HG03039 (cell line): ENCODE data around the gene AGTRAP.

Experiments used
- ATAC-seq: cut with Tn5 transposase; IDR thresholded peaks from one replicate; pipeline ENCODE4 v1.9.1; 2021; ENCODE audit warnings: mild to moderate bottlenecking, moderate library complexity; ENCODE audit not compliant: unreplicated experiment

AGTRAP gene

DNA sequence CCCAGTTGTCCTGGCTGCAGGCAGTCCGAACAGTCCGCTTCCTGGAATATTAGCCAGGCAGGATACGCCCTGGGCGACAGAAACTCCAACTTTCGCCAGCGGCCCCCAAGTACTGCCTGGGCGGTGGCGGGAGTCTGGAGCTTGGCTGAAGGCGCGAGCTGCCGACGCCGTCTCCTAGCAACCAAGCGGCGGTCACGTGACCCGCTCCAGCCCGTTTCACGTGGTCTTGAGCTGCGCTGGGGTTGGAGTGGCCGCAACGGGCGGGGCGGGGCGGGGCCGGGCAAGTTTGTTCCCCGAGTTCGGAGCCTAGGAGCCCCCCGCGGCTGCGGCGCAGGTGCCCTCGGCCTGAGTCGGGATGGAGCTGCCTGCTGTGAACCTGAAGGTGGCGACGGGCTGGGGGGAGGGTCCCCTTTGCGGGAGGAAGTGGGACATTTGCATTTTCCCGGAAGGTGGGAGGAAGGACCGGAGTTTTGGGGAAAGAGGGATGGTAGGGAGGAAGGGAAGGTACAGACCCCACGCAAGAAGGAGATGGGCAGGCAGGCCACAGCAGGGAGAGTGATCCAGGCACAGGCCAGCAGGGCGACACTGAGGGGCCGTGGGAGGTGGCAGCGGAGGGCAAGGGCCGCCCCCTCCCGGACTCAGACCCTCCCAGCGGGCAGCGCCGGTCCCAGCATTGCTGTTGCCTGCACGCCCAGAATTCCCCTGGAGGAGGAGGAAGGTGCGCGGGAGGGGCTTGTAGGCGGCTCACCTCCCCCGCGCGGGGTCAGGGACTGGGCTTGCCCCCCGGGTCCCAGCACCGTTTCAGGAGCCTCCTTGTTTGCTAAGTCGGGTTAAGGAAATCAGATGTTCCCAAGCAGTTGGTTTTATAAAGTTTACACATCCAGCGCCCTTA, at the start of gene AGTRAP:
Gene AGTRAP (plus strand): TSS at position 283 of the 892 bp plus-strand sequence. CDS start 73 bp downstream, at position 356.
- peak; percentile 51 for ATAC-seq

DNA sequence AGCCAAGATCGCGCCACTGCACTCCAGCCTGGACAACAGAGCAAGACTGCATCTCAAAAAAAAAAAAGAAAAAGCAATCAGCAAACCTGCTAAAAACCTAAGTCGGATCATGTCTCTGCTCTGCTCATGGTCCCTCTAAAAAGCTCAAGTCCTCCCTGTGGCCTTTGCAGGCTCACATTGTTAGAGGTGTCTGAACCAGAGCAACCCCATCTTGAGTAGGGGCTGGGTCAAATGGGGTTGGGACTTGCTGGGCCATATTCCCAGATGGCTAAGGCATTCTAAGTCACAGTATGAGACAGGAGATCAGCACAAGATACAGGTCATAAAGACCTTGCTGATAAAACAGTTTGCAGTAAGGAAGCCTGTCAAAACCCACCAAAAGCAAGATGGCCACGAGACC, 47.4 kb upstream of the AGTRAP start:
- ATAC-seq: no peak

DNA sequence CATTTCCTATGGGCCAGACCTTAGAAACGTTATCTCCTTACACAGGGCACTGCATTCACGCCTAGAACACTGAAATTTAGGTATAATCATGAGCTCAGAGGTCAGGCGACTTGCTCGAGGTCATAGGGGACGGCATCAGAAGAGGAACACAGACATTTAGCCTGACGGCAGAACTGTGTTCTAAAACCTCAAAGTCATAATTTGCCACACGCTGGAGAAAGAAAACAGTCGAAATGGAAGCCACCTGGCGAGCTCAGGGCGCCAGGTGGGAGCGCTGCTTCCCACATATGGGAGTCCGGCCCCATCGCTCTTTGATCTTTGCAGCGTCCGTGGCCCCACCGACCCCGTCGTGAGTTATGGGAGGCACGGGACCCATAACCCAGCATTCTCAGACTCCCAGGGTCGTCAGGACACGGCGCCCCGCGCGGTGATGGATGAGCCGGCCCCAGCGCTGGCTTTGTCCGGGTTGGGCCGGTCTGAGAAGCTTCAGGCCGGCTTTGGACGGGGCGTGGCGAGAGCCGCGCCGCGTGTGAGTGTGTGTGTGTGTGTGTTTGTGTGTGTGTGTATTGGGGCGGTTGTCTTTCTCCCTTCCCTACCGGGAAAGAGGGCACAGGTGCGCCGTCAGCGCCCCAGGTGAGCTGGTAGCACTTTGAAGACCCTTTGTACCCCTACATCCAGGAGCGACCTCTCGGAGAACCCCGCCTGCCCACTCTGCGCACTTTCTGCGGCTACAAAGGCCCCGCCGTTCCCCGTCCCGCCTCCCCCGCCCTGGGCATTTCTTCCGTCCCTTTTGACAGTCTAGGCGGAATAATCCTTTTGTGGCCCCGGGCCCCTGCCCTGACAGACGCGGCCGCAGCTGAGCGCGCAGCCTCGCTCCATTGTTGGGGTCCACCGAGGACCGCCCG, 45.3 kb upstream of the AGTRAP start:
- ATAC-seq: no peak

DNA sequence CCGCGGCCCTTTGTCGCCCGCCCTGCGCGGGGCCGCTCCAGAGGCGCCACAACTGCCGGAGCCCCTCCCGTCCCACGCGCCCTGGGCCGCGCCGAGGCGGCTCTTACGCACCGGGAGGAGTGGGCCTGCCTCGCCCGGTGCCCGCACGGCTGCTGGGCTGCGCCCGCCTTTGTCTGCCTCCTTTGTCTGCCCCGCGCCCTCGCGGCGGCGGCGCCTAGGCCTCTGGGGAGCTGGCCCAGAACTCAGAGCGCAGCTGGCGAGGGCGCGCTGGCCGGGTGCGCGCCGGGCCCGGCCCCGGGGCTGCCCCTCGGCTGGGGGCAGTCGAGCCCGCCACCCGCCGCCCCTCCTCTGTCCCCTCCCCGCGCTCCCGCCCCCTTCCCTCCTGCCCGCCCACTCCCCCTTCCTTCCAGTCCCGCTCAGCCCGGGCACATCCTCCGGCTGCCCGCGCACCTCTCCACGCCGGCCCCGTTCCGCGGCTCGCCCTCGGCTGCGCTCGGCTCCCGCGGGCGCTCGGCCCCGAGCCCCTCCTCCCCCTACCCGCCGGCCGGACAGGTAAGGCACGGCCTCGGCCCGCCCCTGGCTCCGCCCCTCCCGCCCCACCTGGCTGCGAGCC, 44.5 kb upstream of the AGTRAP start, which contains the start of gene DRAXIN:
Gene DRAXIN (plus strand): TSS at position 409 of the 613 bp plus-strand sequence. CDS start 14,549 bp downstream, outside the sequence.
- no peak for ATAC-seq

GRCh38 chr1:11691928-11692711, 43.8 kb upstream of the AGTRAP start:
- no peak for ATAC-seq

- ATAC-seq: no peak
Observed at GRCh38 chr1:11693024-11693590, 42.8 kb upstream of the AGTRAP start.

GRCh38 chr1:11693917-11694316, 42.0 kb upstream of the AGTRAP start:
- no peak for ATAC-seq

DNA sequence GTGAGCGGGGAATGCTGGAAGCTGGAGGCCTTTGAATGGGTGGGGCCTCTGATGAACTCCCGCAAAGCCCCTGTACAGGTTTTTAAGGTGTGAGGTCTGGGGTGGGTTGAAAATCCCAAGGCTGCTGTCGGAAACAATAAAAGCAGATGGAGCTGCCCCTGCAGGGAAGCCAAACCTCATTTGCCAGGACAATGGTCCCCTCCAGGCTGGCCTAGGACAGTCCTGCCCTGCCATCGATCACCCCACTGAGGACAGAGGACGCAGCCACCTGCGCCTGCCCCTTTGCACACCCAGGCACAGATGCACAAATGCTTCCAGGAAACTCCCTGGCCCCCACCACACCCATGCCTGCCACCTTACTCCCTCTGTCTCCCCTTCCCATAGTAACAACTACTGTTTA, 40.1 kb upstream of the AGTRAP start:
- no peak for ATAC-seq

GRCh38 chr1:11697188-11697892, 38.6 kb upstream of the AGTRAP start:
- ATAC-seq: no peak

DNA sequence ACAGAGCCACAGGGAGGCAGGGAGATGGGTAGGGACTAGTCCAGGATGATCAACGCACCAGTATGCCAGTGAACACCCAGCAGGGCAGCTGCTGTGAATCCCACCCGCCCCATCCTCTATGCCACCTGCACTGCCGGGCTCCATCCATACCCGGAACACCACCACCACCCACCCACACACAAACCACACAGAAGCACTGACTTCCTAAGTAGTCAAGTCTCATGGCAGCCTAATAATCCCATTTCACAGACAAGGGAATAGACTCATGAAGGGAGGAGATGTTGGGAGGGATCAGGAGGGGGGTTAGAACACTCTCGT, 38.1 kb upstream of the AGTRAP start:
- ATAC-seq: no peak

- ATAC-seq: no peak
Observed at GRCh38 chr1:11700601-11701467, 35.1 kb upstream of the AGTRAP start.

DNA sequence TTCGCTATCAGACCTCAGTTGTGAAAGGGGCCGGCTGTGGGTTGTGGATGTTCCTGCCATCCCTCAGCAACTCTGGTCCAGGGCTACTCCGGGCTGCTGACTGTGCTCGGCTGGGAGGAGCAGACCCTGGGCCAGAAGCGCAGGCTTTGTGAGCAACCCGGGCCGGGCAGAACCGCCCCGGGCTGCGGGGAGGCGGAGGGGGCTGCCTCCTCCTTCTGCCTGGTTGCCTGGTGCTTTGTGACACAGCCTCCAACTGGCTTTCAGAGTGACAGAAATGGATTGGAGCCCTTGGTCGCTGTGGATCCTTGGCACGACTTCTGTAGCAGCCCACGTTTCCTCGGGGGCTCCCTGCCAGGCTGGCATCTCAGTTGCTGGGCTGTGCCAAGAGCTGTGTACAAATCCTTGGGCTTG, 34.4 kb upstream of the AGTRAP start:
- no peak for ATAC-seq

DNA sequence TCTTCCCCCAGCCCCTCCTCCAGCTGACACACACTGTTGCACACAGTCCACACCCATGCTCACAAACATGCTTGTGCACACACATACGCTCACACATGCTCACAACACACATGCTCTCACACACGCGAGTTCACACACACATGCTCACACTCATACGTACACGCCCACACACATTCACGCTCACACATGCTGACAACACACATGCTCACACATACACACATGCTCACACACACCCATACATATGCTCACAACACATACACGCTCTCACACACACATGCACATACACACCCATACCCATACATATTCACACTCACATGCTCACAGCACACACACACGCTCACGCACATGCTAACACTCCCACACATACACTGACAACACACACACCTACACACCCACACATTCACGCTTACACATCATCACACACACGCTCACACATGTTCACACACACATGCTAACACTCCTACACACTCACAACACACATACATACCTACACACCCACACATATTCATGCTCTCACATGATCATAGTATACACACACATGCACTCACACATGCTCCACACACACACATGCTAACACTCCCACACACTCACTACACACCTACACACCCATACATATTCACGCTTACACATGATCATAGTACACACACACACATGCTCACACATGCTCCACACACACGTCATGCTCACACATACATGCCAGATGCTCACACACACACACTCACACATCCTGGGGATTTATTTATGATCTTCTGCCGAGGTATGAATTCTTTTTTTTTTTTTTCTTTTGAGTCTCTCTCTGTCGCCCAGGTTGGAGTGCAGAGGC, 33.7 kb upstream of the AGTRAP start:
- no peak for ATAC-seq

GRCh38 chr1:11703357-11704193, 32.4 kb upstream of the AGTRAP start:
- no peak for ATAC-seq

- ATAC-seq: no peak
Observed at GRCh38 chr1:11704194-11704529, 31.8 kb upstream of the AGTRAP start.

- ATAC-seq: no peak
Observed at GRCh38 chr1:11704691-11705475, 31.1 kb upstream of the AGTRAP start.
